Measurements from ENCODE around the gene PM20D1. TPM values are rescaled to one million over a fixed set of nuclear protein-coding genes. Genes with fewer than 3 reads are reported as not detected.
"Not testable (repeated sequence)": the region's sequence is repeated elsewhere in the genome, so short reads cannot be mapped to it uniquely, and the experiment has no call there.

PM20D1 gene
- total RNA-seq (1 to 10 TPM in 2 of 7 donors, under 1 TPM in 4, not detected in 1; 0.43 to 1.4 (median 0.74) TPM), polyA plus RNA-seq (1 to 10 TPM in 1 of 2 donors, under 1 TPM in 1; 0.05 to 1.8 TPM)
- long read RNA-seq, donor 1, partial matches to known transcripts: 0 of 4 reads
- long read RNA-seq, donor 1, other reads (novel, unspliced or antisense): 3 of 4 reads
- long read RNA-seq, donor 2: 0 reads
- long read RNA-seq, donor 3, partial matches to known transcripts: 2 of 4 reads
- long read RNA-seq, donor 3, other reads (novel, unspliced or antisense): 0 of 4 reads

GRCh38 chr1:205849619-205850355 is at the start of gene PM20D1:
Gene PM20D1, minus strand, starts transcription at chr1:205850132. Its CDS starts 60 bp downstream, at chr1:205850072.
- DNase-seq: peak; percentile 73 to 86 (median 81)
- no peaks in the 10 kb centered on the region for H3K4me1 ChIP-seq (ENCODE audit: insufficient read depth)
- H3K27me3 ChIP-seq: no peaks in the 10 kb centered on the region
- intact Hi-C loops (cut with DNase I): no loop called here
- no peaks in the 10 kb centered on the region for H3K36me3 ChIP-seq
- peak within 1 kb of the TSS; percentile 19 for H3K4me3 ChIP-seq
- 14 to 89% (median 35%) methylated on average over 39 of the region's 39 CpGs for WGBS, 3 donors
- no peaks in the 10 kb centered on the region for H3K9me3 ChIP-seq
- TF ChIP-seq, protein P1, sequence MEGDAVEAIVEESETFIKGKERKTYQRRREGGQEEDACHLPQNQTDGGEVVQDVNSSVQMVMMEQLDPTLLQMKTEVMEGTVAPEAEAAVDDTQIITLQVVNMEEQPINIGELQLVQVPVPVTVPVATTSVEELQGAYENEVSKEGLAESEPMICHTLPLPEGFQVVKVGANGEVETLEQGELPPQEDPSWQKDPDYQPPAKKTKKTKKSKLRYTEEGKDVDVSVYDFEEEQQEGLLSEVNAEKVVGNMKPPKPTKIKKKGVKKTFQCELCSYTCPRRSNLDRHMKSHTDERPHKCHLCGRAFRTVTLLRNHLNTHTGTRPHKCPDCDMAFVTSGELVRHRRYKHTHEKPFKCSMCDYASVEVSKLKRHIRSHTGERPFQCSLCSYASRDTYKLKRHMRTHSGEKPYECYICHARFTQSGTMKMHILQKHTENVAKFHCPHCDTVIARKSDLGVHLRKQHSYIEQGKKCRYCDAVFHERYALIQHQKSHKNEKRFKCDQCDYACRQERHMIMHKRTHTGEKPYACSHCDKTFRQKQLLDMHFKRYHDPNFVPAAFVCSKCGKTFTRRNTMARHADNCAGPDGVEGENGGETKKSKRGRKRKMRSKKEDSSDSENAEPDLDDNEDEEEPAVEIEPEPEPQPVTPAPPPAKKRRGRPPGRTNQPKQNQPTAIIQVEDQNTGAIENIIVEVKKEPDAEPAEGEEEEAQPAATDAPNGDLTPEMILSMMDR (IDR thresholded peaks at IDR 0.05): no peak
- TF ChIP-seq EP300 (IDR thresholded peaks at IDR 0.05): no peak
- no peak for TF ChIP-seq POLR2A (IDR thresholded peaks at IDR 0.05)
- no peak within 1 kb of the TSS for H3K27ac ChIP-seq

DNA sequence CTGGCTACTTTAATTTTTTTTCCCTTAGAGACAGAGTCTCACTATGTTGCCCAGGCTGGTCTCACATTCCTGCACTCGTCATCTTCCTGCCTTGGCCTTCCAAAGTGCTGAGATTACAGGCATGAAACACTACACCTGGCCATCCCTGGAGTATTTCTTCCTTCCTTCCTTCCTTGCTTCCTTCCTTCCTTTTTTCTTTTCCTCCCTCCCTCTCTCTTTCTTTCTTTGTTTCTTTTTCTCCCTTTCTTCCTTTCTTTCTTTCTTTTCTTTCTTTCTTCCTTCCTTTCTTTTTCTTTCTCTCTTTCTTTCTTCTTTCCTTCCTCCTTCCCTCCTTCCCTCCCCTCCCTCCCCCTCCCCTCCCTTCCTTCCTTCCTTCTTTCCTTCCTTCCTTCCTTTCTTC is 46.4 kb upstream of the PM20D1 start:
- TF ChIP-seq, protein P1 (IDR thresholded peaks at IDR 0.05): no peak
- TF ChIP-seq EP300 (IDR thresholded peaks at IDR 0.05) (no peak), POLR2A (IDR thresholded peaks at IDR 0.05) (no peak)
- peaks cover 0 to 14% of the 10 kb centered on the region in 2 donors for H3K9me3 ChIP-seq
- H3K36me3 ChIP-seq: no peaks in the 10 kb centered on the region
- H3K27me3 ChIP-seq: no peaks in the 10 kb centered on the region
- no peak for DNase-seq
- H3K27ac ChIP-seq: no peak overlapping the region
- no peaks in the 10 kb centered on the region for H3K4me1 ChIP-seq (ENCODE audit: insufficient read depth)
- H3K4me3 ChIP-seq: no peak overlapping the region
- intact Hi-C loops (cut with DNase I): no loop called here
- 35 to 90% (median 61%) methylated on average over 1 of the region's 1 CpG for WGBS, 3 donors

- 77 to 97% (median 81%) methylated on average over 3 of the region's 3 CpGs for WGBS, 3 donors
- H3K4me1 ChIP-seq (ENCODE audit: insufficient read depth); intact Hi-C loops (cut with DNase I); DNase-seq; H3K36me3 ChIP-seq; H3K27ac ChIP-seq; H3K4me3 ChIP-seq; H3K27me3 ChIP-seq: not testable (repeated sequence)
- peaks cover 0 to 10% of the 10 kb centered on the region in 2 donors for H3K9me3 ChIP-seq
These were observed 44.2 kb upstream of the PM20D1 start for GRCh38 chr1:205894119-205894518.

GRCh38 chr1:205892175-205892574 is 42.2 kb upstream of the PM20D1 start:
- WGBS, 3 donors: 24 to 38% (median 35%) methylated on average over 2 of the region's 2 CpGs
- H3K4me1 ChIP-seq (ENCODE audit: insufficient read depth); H3K36me3 ChIP-seq; H3K27me3 ChIP-seq; DNase-seq; H3K4me3 ChIP-seq; intact Hi-C loops (cut with DNase I); H3K27ac ChIP-seq: not testable (repeated sequence)
- peaks cover 0 to 10% of the 10 kb centered on the region in 2 donors for H3K9me3 ChIP-seq

GRCh38 chr1:205891481-205891880 is 41.5 kb upstream of the PM20D1 start:
- peaks cover 0 to 10% of the 10 kb centered on the region in 2 donors for H3K9me3 ChIP-seq
- H3K27ac ChIP-seq; H3K27me3 ChIP-seq; intact Hi-C loops (cut with DNase I); DNase-seq; H3K36me3 ChIP-seq; H3K4me3 ChIP-seq; H3K4me1 ChIP-seq (ENCODE audit: insufficient read depth): not testable (repeated sequence)
- 79 to 93% (median 80%) methylated on average over 2 of the region's 2 CpGs for WGBS, 3 donors

- H3K4me1 ChIP-seq (ENCODE audit: insufficient read depth); H3K27me3 ChIP-seq; H3K36me3 ChIP-seq; intact Hi-C loops (cut with DNase I); H3K27ac ChIP-seq; DNase-seq; H3K4me3 ChIP-seq; H3K9me3 ChIP-seq: not testable (repeated sequence)
- 74 to 87% (median 74%) methylated on average over 3 of the region's 3 CpGs for WGBS, 3 donors
These were observed 40.7 kb upstream of the PM20D1 start for GRCh38 chr1:205890631-205891030.

DNA sequence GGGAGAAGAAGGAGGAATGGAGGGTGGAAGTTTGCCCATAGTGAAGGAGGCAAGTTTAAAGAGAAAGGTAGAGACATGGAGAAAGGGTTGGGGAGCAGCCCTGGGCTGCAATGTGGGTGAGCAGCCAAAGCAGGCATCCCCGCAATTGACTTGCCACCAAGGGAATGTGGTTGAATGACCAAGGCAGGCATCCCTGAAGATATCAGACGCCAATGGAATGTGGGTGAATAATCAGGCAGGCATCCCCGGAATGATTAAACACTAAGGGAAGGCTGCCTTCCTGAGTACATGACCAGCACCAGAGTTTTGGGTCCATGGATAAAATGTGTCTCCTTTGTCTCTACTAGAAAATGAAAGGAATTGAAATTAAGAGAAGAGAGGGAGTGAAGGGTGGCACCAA is 39.8 kb upstream of the PM20D1 start:
- H3K4me1 ChIP-seq (ENCODE audit: insufficient read depth); H3K9me3 ChIP-seq; H3K27me3 ChIP-seq; DNase-seq; H3K27ac ChIP-seq; intact Hi-C loops (cut with DNase I); H3K36me3 ChIP-seq; H3K4me3 ChIP-seq: not testable (repeated sequence)
- WGBS, 3 donors: 55 to 71% (median 63%) methylated on average over 3 of the region's 3 CpGs

DNA sequence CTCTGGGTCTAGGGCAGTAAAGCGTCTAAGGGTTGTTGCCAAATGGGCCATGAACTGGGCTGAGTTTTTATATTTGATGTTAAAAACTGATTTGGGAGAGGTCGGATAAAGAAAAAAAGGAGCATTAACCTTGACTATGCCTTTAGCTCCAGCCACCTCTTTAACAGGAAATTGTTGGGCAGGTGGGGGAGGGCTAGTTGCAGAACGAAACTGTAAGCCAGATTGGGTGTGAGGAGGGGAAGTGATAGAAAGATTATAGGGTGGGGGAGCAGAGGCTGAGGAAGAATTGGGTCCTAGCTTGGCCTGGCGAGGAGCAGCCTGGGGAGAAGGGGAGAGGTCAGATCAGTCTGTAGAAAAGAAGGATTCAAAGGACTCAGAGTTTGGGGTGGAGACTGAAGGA is 39.1 kb upstream of the PM20D1 start:
- H3K9me3 ChIP-seq; H3K4me1 ChIP-seq (ENCODE audit: insufficient read depth); H3K36me3 ChIP-seq; intact Hi-C loops (cut with DNase I); H3K27ac ChIP-seq; H3K4me3 ChIP-seq; H3K27me3 ChIP-seq; DNase-seq: not testable (repeated sequence)
- 60 to 87% (median 72%) methylated on average over 4 of the region's 4 CpGs for WGBS, 3 donors
